ENCODE data around the gene TSGA10IP. TPM values are rescaled to one million over a fixed set of nuclear protein-coding genes. Genes with fewer than 3 reads are reported as not detected.

Gene TSGA10IP
- total and polyA plus RNA-seq, 10 donors: 0.06 to 0.24 (median 0.19) TPM; not detected in 6

- Histone ChIP-seq H3K27me3 (replicated peaks in 1 of 7) (no peaks in the 10 kb centered on the region), H3K4me3 (peak overlapping the region; percentile 79 to 100 (median 98)), H3K36me3 (peaks cover 0 to 28% (median 22%) of the 10 kb centered on the region in 6 donors), H3K27ac (peak overlapping the region; percentile 64 to 97 (median 94)), H3K9me3 (no peaks in the 10 kb centered on the region), H3K4me1 (peaks cover 19 to 60% (median 44%) of the 10 kb centered on the region in 6 donors)
- DNase-seq: peak; percentile 66
- intact Hi-C loops (cut with DNase I; ENCODE audit: low total_unique reads): no loop called here
- TF ChIP-seq POLR2AphosphoS5 (IDR thresholded peaks at IDR 0.05) (no peak), POLR2A (IDR thresholded peaks at IDR 0.05) (no peak), CTCF (IDR thresholded peaks at IDR 0.05 in 8 of 11, conservative IDR thresholded peaks at IDR 0.05 in 3 of 11) (no peak)
- 52 to 59% (median 57%) methylated on average over 16 of the region's 16 CpGs for WGBS, 5 donors
Measured at GRCh38 chr11:65960824-65961266, 15.6 kb downstream of the TSGA10IP start.

- Histone ChIP-seq H3K4me3 (peak within 1 kb of the TSS; percentile 79 to 100 (median 98)), H3K36me3 (peaks cover 4 to 34% (median 29%) of the 10 kb centered on the region in 6 donors), H3K27ac (peak within 1 kb of the TSS; percentile 64 to 97 (median 94)), H3K9me3 (no peaks in the 10 kb centered on the region), H3K27me3 (replicated peaks in 1 of 7) (no peaks in the 10 kb centered on the region), H3K4me1 (peaks cover 19 to 56% (median 44%) of the 10 kb centered on the region in 6 donors)
- TF ChIP-seq POLR2A (IDR thresholded peaks at IDR 0.05) (peak in 1 of 3 donors; percentile 51), POLR2AphosphoS5 (IDR thresholded peaks at IDR 0.05) (peak; percentile 95 to 97 (median 95)), CTCF (IDR thresholded peaks at IDR 0.05 in 8 of 11, conservative IDR thresholded peaks at IDR 0.05 in 3 of 11) (peak in 3 of 11 experiments; percentile 11 to 36 (median 15))
- 0 to 1% (median 0%) methylated on average over 33 to 97 of the region's 97 CpGs for WGBS, 5 donors
- intact Hi-C loops (cut with DNase I; ENCODE audit: low total_unique reads): no loop called here
- DNase-seq: peak; percentile 99
Measured at GRCh38 chr11:65961267-65962140, 16.2 kb downstream of the TSGA10IP start, which contains the start of gene SART1. Gene SART1, plus strand, starts transcription at chr11:65961734. Its CDS starts 47 bp downstream, at chr11:65961781.

GRCh38 chr11:65962141-65962564, 16.9 kb downstream of the TSGA10IP start:
- WGBS, 5 donors: 6 to 8% (median 7%) methylated on average over 8 to 13 of the region's 13 CpGs
- H3K4me1 ChIP-seq: peaks cover 19 to 50% (median 42%) of the 10 kb centered on the region in 6 donors
- no peak for DNase-seq
- intact Hi-C loops (cut with DNase I; ENCODE audit: low total_unique reads): no loop called here
- no peak for TF ChIP-seq POLR2A (IDR thresholded peaks at IDR 0.05)
- TF ChIP-seq POLR2AphosphoS5 (IDR thresholded peaks at IDR 0.05): no peak
- no peak for TF ChIP-seq CTCF (IDR thresholded peaks at IDR 0.05 in 8 of 11, conservative IDR thresholded peaks at IDR 0.05 in 3 of 11)
- no peaks in the 10 kb centered on the region for H3K9me3 ChIP-seq
- peak overlapping the region; percentile 64 to 97 (median 94) for H3K27ac ChIP-seq
- peak overlapping the region; percentile 79 to 100 (median 98) for H3K4me3 ChIP-seq
- no peaks in the 10 kb centered on the region for H3K27me3 ChIP-seq (replicated peaks in 1 of 7)
- peaks cover 7 to 41% (median 35%) of the 10 kb centered on the region in 6 donors for H3K36me3 ChIP-seq

GRCh38 chr11:65964906-65965305, 19.6 kb downstream of the TSGA10IP start:
- Histone ChIP-seq H3K27ac (no peak overlapping the region), H3K27me3 (replicated peaks in 1 of 7) (no peaks in the 10 kb centered on the region), H3K36me3 (peaks cover 7 to 68% (median 63%) of the 10 kb centered on the region in 6 donors), H3K4me3 (no peak overlapping the region), H3K9me3 (no peaks in the 10 kb centered on the region), H3K4me1 (peaks cover 19 to 66% (median 48%) of the 10 kb centered on the region in 6 donors)
- intact Hi-C loops (cut with DNase I; ENCODE audit: low total_unique reads): no loop called here
- TF ChIP-seq POLR2AphosphoS5 (IDR thresholded peaks at IDR 0.05) (no peak), POLR2A (IDR thresholded peaks at IDR 0.05) (no peak), CTCF (IDR thresholded peaks at IDR 0.05 in 8 of 11, conservative IDR thresholded peaks at IDR 0.05 in 3 of 11) (no peak)
- 74 to 92% (median 81%) methylated on average over 10 of the region's 10 CpGs for WGBS, 5 donors
- no peak for DNase-seq
